Fibroblast of lung (primary cell): ENCODE measurements around the gene PRR36. TPM values are rescaled to one million over a fixed set of nuclear protein-coding genes. Genes with fewer than 3 reads are reported as not detected.

Experiments
- DNase-seq, 2 donors: peaks; one replicate each; pipeline versions ENCODE4 v3.0.0 to v3.0.0-alpha.2; 2010; ENCODE audit warnings: low read depth in 2 of 2
- H2AFZ ChIP-seq: 2 replicates; pipeline ENCODE4 v1.5.1; 2012; ENCODE audit warnings: low read length, control low read depth, inconsistent platforms
- H3K27ac ChIP-seq: 2 replicates; pipeline ENCODE4 v1.5.1; 2011; ENCODE audit warnings: low read length, control low read depth; ENCODE audit not compliant: insufficient read depth
- H3K27me3 ChIP-seq: 2 replicates; pipeline ENCODE4 v1.5.1; 2011; ENCODE audit warnings: mild to moderate bottlenecking, low read length; ENCODE audit not compliant: control insufficient read depth, insufficient read depth
- H3K36me3 ChIP-seq: 2 replicates; pipeline ENCODE4 v1.5.1; 2011; ENCODE audit warnings: low read length; ENCODE audit not compliant: control insufficient read depth, insufficient read depth
- H3K4me1 ChIP-seq: 2 replicates; pipeline ENCODE4 v1.5.1; 2011; ENCODE audit warnings: low read length; ENCODE audit not compliant: control insufficient read depth, insufficient read depth; ENCODE audit errors: extremely low read depth
- H3K4me2 ChIP-seq: 2 replicates; pipeline ENCODE4 v1.5.1; 2011; ENCODE audit warnings: low read length, control low read depth; ENCODE audit not compliant: insufficient read depth; ENCODE audit errors: extremely low read depth
- H3K4me3 ChIP-seq, 4 experiments: fragments of 200-600 bp in 1 of 4; sonication (generic) in 1 of 4; replicated peaks in 1 of 4; 2 replicates each; pipeline ENCODE4 v1.5.1; 2011 to 2016; ENCODE audit warnings: low read length in 4 of 4, low read depth in 3 of 4, mild to moderate bottlenecking in 3 of 4, control low read depth in 2 of 4, inconsistent platforms in 1 of 4, mixed read lengths in 1 of 4; ENCODE audit not compliant: insufficient read depth in 1 of 4; ENCODE audit errors: control extremely low read depth in 1 of 4
- H3K79me2 ChIP-seq: 2 replicates; pipeline ENCODE4 v1.5.1; 2012; ENCODE audit warnings: mild to moderate bottlenecking, low read length, inconsistent platforms; ENCODE audit not compliant: control insufficient read depth, insufficient read depth
- H3K9ac ChIP-seq: 2 replicates; pipeline ENCODE4 v1.5.1; 2011; ENCODE audit warnings: mild to moderate bottlenecking, low read length, control low read depth; ENCODE audit not compliant: insufficient read depth
- H3K9me3 ChIP-seq: 2 replicates; pipeline ENCODE4 v1.5.1; 2012; ENCODE audit warnings: low read depth, low read length; ENCODE audit not compliant: control insufficient read depth, insufficient read depth
- H4K20me1 ChIP-seq: 2 replicates; pipeline ENCODE4 v1.5.1; 2011; ENCODE audit warnings: low read length; ENCODE audit not compliant: control insufficient read depth, insufficient read depth; ENCODE audit errors: extremely low read depth
- EZH2 ChIP-seq: IDR thresholded peaks from 2 replicates; pipeline ENCODE4 v1.5.1; 2012; ENCODE audit warnings: low read length, control low read depth, mild to moderate bottlenecking; ENCODE audit errors: missing control alignments
- polyA plus RNA-seq, 2 donors: library from polyadenylated mRNA; depleted of rRNA in 1 of 2; stranded (reverse) in 1 of 2; unstranded in 1 of 2; fragments of >200 nt; gene quantifications; 2 replicates each; pipeline ENCODE4 v1.2.1, GENCODE V29; 2011 to 2012; ENCODE audit warnings: missing spikeins in 1 of 2
- total RNA-seq: library from RNA; depleted of rRNA; stranded (reverse); fragments of >200 nt; gene quantifications from 2 replicates; pipeline ENCODE4 v1.2.1, GENCODE V29; 2014
- TF ChIP-seq, protein P1 (sequence below), 2 donors: IDR thresholded peaks in 1 of 2; conservative IDR thresholded peaks in 1 of 2; 1 replicate in 1 of 2; 2 replicates in 1 of 2; pipeline ENCODE4 v1.5.1; 2011 to 2012; ENCODE audit warnings: low read length in 2 of 2, control low read depth in 1 of 2, inconsistent platforms in 1 of 2, low read depth in 1 of 2, mild to moderate bottlenecking in 1 of 2

PRR36 gene
- total and polyA plus RNA-seq, 2 donors (not counting 1 experiment from before 2014, with no cell fraction given) = under 0.01 TPM; not detected in 1

- Histone ChIP-seq H3K4me3 (no peak overlapping the region), H3K9ac (no peak overlapping the region), H3K36me3 (no peaks in the 10 kb centered on the region), H3K9me3 (no peaks in the 10 kb centered on the region), H3K27ac (no peak overlapping the region), H3K4me2 (no peak overlapping the region), H2AFZ (no peak overlapping the region), H4K20me1 (no peaks in the 10 kb centered on the region), H3K27me3 (peaks cover 4% of the 10 kb centered on the region), H3K79me2 (no peaks in the 10 kb centered on the region), H3K4me1 (no peaks in the 10 kb centered on the region)
- no peak for DNase-seq
- TF ChIP-seq, protein P1, sequence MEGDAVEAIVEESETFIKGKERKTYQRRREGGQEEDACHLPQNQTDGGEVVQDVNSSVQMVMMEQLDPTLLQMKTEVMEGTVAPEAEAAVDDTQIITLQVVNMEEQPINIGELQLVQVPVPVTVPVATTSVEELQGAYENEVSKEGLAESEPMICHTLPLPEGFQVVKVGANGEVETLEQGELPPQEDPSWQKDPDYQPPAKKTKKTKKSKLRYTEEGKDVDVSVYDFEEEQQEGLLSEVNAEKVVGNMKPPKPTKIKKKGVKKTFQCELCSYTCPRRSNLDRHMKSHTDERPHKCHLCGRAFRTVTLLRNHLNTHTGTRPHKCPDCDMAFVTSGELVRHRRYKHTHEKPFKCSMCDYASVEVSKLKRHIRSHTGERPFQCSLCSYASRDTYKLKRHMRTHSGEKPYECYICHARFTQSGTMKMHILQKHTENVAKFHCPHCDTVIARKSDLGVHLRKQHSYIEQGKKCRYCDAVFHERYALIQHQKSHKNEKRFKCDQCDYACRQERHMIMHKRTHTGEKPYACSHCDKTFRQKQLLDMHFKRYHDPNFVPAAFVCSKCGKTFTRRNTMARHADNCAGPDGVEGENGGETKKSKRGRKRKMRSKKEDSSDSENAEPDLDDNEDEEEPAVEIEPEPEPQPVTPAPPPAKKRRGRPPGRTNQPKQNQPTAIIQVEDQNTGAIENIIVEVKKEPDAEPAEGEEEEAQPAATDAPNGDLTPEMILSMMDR (conservative IDR thresholded peaks at IDR 0.05 in 1 of 2, IDR thresholded peaks at IDR 0.05 in 1 of 2; ENCODE audit: low read depth in 1 of 2, low read length in 2 of 2) = no peak
- no peak for TF ChIP-seq EZH2
These were observed 5.6 kb upstream of the PRR36 start for GRCh38 chr19:7879836-7880235.

DNA sequence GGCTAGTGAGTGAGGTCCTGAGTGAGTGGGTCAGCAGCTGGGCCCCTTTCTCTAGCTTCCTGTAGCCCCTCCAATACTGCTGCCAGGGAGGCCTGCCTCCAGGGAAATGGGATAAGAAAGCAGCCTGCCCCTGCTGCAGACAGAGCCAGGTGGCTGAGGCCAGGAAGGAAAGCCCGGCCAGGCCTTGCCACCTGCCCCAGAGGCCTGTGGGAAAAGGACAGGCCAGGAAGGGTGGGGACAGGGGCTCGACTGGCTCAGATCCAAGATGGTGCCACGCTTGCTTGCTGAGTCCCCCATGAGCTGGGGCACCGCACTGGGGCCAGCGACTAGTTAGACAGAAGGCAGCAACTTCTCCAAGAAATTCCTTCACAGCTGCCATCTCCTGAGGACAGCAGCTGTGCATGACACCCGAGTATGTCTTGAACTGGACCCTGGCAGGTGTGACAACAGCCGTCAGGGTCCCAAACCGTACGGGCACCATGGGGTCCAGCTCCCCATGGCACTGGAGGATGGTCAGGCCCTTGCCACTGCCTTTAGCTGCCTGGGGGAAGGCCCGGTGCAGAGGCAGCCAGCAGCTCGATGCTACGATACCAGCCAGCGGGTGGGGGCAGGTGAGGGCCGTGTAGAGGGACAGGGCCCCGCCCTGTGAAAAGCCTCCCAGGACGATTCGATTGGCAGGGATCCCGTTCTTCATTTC lies 5.1 kb upstream of the PRR36 start:
- H3K27ac ChIP-seq = no peak overlapping the region
- peaks cover 7% of the 10 kb centered on the region for H3K27me3 ChIP-seq
- H3K9me3 ChIP-seq = no peaks in the 10 kb centered on the region
- H3K79me2 ChIP-seq = no peaks in the 10 kb centered on the region
- H2AFZ ChIP-seq = no peak overlapping the region
- TF ChIP-seq EZH2 = no peak
- TF ChIP-seq, protein P1 (conservative IDR thresholded peaks at IDR 0.05 in 1 of 2, IDR thresholded peaks at IDR 0.05 in 1 of 2; ENCODE audit: low read depth in 1 of 2, low read length in 2 of 2) = no peak
- no peak overlapping the region for H3K4me2 ChIP-seq
- H3K36me3 ChIP-seq = no peaks in the 10 kb centered on the region
- H3K9ac ChIP-seq = no peak overlapping the region
- no peaks in the 10 kb centered on the region for H3K4me1 ChIP-seq
- no peaks in the 10 kb centered on the region for H4K20me1 ChIP-seq
- DNase-seq = no peak
- H3K4me3 ChIP-seq = no peak overlapping the region

GRCh38 chr19:7877249-7877836 lies 3.2 kb upstream of the PRR36 start:
- Histone ChIP-seq H3K27ac (no peak overlapping the region), H2AFZ (no peak overlapping the region), H3K9ac (no peak overlapping the region), H4K20me1 (no peaks in the 10 kb centered on the region), H3K4me3 (no peak overlapping the region), H3K36me3 (no peaks in the 10 kb centered on the region), H3K4me2 (no peak overlapping the region), H3K4me1 (no peaks in the 10 kb centered on the region), H3K9me3 (no peaks in the 10 kb centered on the region), H3K27me3 (peaks cover 17% of the 10 kb centered on the region), H3K79me2 (no peaks in the 10 kb centered on the region)
- no peak for TF ChIP-seq EZH2
- DNase-seq = no peak
